Erythroblast (primary cell): Measurements from ENCODE around the gene CAPN7.

Experiments
- GATA1 ChIP-seq: IDR thresholded peaks from 2 replicates; pipeline ENCODE4 v1.6.1; 2011; ENCODE audit warnings: low read depth, mild to moderate bottlenecking, control low read depth, low read length, moderate library complexity
- POLR2A ChIP-seq: IDR thresholded peaks from 2 replicates; pipeline ENCODE4 v1.6.1; 2011; ENCODE audit warnings: mild to moderate bottlenecking, low read length

DNA sequence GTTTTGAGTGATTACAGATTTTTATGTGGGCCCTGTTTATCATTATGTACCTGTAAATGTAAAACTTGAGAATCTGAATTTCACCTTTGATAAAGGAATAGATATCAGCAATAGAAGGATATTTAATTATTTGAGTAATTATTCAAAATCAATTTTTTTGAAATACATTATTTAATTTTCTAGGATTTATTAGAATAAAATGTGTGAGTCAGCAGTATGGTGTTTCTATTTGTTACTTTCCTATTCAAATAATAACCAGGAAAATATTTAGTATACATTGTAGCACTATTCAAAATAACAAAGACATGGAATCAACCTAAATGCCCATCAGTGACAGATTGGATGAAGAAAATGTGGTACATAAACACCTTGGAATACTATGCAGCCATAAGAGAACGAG, 22.1 kb downstream of the CAPN7 start:
- TF ChIP-seq POLR2A (no peak), GATA1 (no peak)
